HG02970 (cell line): ENCODE measurements around the gene RAB3D.
"Not testable (repeated sequence)": the region's sequence is repeated elsewhere in the genome, so short reads cannot be mapped to it uniquely, and the experiment has no call there.

ENCODE experiments used
- ATAC-seq: cut with Tn5 transposase; IDR thresholded peaks from one replicate; pipeline ENCODE4 v1.9.1; 2021; ENCODE audit warnings: mild to moderate bottlenecking, moderate library complexity, moderate number of reproducible peaks; ENCODE audit not compliant: unreplicated experiment, low FRiP score

RAB3D gene

DNA sequence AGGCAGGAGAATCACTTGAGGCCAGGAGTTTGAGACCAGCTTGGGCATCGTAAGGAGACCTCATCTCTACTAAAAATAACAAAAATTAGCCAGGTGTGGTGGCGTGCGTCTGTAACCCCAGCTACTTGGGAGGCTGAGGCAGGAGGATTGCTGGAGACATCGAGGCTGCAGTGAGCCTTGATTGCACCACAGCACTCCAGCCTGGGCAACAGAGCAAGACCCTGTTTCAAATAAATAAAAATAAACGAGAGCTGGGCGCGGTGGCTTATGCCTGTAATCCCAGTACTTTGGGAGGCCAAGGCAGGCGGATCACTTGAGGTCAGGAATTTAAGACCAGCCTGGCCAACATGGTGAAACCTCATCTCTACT, 626 bp upstream of the RAB3D start:
- not testable (repeated sequence) for ATAC-seq

DNA sequence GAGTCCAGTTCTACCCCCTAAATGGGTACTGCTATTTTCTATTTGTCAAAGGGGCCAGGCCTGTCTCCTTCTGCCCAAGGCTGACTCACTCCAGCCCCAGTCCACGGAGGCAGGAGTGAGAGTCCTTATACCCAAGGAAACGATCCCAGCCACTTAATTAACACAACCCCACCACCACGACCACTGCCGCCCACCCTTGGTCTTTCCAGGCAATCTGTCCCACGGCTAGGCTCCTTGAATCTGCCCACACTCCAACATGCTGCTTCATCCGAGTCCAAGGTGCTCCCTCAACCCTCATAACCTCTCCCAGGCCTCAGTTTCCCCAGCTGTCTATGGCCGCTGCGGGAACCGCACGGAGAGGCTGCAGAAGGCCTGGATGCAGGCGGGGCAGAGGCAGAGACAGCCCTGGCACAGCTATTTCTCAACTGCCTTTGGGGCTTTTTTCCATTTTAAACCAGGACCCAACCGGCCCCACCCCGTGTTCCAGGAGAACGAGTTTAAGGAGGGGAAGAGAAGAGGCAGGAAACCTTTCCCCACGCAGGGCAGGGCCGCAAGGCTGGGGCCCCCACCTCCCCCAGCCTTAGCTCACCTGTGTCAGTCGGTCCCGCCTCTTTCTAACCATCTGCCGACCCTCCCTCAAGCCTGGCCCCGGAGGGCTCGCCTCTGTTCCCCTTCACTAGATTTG, 746 bp downstream of the RAB3D start:
- ATAC-seq, result no peak

DNA sequence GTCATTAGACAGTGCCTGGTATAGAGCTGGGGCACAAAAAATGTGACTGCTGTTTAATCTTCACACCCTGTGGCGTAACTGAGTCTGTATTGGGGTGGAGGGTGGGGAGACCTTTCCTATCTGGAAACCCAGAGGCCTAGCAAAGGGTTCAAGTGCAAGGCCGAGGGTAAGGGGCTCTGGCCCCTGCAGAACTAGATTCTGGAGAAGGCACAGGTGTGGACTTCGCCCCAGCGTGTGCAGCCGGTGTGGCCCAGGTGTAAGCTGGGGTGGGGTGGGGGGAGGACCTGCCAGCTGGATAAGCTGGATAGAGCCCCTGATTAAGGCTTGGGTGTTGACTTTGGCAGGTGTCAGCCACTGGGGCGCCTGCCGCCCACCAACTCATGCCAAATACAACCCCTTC, 1.3 kb downstream of the RAB3D start:
- no peak for ATAC-seq

DNA sequence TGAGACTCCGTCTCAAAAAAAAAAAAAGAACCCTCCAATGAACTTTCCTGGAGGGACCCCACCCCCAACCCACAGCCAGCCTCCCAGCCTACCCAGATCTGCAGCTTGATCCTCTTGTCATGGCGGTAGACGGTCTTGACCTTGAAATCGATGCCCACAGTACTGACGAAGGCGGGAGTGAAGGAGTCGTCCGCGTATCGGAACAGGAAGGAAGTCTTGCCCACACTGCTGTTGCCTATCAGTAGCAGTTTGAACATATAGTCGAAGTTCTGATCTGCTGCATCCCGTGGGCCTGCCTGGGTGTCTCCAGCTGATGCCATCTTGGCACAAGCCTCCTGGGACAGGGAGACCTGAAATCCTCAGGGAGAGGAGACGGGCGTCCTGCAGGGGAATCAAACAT, 2.4 kb downstream of the RAB3D start:
- no peak for ATAC-seq

DNA sequence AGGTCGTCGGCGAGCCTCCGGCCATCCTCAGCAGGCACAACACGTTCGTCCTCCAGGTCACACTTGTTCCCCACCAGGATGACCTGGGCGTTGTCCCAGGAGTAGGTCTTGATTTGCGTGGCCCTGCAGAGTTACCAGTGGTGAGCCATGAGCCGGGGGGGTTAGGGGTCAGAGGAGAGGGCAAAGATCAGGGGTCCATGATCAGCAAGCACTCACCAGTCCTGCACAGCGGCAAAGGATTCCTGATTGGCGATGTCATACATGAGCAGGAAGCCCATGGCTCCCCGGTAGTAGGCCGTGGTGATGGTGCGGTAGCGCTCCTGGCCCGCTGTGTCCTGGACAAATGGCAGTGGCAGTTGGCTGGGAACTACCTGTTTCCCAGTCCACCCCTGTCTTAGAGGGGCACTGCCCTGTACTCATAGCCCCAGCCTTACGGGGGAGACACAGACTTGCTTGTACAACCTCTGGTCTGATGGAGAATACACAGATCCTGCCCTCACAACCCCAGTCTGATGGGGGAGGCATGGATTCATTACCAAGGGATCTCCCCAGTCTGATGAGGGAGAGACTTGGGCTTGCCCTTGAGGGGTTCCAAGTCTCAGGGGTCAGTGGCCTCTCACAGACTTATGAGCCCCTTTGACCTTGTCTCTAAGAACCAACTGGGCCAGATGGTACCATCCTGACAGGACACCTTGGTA, 3.9 kb downstream of the RAB3D start:
- ATAC-seq, result no peak

DNA sequence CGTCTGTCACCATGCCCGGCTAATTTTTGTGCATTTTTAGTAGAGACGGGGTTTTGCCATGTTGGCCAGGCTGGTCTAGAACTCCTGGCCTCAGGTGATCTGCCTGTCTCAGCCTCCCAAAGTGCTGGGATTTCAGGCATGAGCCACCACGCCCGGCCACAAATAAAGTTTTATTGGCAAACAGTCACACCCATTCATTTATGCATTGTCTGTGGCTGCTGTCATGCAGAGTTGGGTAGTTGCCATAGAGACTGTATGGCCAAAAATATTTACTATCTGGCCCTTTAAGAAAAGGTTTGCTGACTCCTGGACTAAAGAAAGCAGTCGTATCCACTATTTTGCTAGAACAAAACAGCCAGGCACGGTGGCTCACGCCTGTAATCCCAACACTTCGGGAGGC, 5.6 kb downstream of the RAB3D start:
- not testable (repeated sequence) for ATAC-seq

DNA sequence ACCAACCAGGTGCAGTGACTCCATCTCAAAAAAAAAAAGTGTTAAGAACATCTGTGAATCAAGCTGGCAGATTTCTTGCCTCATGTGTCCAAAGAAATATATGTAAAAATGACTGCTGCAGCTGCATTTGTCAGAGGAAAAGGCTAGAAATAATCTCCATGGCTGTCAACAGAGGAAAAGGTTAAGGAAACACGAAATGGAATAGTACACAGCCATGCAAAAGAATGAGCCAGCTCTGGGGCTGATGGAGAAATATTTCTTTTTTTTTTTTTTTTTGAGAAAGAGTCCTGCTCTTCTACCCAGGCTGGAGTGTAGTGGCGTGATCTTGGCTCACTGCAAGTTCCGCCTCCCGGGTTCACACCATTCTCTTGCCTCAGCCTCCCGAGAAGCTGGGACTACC, 6.6 kb downstream of the RAB3D start:
- no peak for ATAC-seq

DNA sequence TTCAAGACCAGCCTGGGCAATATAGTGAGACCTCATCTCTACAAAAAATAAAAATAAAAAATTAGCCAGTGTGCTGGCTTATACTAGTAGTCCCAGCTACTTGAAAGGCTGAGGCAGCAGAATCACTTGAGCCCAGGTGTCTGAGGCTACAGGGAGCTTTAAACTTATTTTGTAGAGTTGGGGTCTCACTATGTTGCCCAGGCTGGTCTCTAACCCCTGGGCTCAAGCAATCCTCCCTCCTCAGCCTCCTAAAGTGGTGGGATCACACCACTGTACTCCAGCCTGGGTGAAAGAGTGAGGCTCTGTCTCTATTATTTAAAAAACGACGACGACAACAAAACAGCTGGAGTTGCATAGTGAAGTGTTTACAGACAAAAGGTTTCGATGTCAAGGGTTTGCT, 8.0 kb downstream of the RAB3D start:
- no peak for ATAC-seq

DNA sequence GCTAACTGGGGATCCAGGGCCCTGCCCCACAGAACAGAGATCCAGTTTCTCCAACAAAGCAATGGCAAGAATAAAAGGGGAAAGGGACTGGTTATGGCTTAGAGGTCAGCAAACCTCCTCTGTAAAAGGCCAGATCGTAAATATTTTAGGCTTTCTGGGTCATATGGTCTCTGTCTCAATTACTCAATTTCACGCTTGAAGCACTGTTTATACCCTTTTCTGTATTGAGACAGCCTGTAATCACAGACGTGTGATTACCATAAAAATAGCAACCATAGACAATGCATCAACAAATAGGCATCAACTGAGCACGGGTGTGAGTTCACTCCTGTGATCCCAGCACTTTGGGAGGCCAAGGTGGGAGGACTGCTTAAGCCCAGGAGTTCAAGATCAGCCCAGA, 9.3 kb downstream of the RAB3D start:
- no peak for ATAC-seq

DNA sequence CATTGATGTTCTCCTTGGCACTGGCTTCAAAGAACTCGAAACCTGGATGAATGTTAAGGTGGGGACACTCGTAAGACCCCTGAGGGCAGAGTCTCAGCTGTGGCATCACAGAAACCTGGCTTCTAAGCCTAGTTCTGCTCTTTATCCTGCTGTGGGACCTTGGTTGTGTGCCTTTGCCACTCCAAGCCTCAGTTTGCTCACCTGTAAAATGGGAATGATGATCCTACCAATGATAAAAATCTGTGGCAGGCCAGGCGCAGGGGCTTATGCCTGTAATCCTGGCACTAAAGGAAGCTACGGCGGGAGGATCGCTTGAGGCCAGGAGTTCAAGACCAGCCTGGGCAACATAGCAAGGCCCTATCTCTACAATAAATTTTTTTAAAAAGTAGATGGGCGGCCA, 13.9 kb downstream of the RAB3D start:
- no peak for ATAC-seq

DNA sequence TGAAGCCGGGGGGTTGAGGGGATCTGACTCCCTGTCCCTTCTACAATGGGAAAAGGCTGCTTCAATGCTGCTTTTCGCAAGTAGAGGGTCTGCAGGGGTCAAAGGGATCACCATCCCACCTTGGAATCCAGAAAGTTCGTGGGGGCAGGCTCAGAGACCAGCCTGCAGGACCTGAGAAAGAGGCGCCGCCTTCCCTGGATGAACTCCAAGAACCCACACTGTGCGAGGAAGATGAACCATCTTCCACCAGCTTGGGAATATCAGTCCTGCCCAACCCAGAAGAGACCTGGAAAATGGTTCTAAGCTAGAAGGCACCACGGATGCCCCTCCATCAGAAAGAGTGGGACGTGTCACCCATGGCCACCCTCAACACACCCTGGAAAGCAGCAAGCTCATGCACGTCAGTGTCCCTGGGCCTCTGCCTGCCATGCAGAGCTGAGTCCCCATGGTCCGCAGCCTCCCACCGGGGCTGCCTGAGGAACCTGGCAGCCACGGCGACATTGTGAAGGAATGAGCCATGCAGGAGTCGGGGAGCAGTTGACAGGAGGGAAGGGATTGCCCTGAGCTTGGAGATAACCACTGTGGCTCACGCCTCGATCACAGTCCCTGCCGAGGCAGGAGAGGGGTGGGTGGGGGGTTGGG, 14.6 kb downstream of the RAB3D start:
- no peak for ATAC-seq

DNA sequence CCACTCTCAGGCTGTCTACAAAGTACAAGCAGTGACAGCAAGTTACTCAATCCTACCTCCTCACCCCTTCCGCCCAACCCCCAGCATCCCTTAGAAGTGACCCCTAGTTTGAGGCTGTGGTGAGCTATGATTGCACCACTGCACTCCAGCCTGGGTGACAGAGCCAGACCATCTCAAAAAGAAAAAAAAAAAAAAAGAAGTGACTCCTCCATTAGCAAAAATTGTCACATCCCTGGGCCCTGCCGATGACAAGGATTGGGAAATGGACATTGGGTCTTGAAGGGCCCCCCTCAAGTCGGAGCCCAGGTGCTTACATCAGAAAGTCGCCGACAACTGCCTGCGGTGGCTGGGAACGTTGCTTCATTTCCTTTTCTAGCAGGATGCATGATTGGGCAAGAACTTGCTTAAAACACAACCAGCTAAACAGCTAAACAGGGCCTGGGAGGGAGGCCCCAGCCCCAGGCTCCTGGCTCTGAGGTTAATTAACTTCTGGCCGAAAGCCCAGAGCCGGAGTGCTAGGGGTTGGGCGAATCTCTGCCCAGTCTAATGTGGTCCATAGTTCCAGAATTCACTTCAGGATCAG, 15.3 kb downstream of the RAB3D start:
- no peak for ATAC-seq

DNA sequence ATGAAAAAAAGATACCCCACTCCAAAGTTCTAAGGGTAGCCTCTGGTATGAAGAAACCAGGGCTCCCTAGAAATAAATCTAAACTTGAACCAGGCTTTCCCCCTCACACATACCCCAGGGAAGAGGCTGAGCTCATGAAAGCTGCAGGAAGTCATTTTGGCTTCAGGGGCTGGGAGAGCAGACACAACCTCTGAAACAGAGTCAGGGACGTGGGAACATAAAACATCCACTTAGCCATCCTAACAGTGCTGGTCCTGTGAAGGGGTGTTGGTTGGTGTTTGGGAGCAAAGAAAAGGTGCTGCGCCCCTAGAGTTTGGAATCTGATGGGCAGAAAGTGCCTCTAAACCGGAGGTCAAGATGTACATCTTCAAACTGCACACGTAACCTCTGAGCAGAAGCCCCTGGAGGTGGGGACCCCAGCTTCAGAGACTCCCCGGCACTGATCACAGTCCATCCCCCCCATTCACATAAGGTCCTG, 15.8 kb downstream of the RAB3D start:
- no peak for ATAC-seq

DNA sequence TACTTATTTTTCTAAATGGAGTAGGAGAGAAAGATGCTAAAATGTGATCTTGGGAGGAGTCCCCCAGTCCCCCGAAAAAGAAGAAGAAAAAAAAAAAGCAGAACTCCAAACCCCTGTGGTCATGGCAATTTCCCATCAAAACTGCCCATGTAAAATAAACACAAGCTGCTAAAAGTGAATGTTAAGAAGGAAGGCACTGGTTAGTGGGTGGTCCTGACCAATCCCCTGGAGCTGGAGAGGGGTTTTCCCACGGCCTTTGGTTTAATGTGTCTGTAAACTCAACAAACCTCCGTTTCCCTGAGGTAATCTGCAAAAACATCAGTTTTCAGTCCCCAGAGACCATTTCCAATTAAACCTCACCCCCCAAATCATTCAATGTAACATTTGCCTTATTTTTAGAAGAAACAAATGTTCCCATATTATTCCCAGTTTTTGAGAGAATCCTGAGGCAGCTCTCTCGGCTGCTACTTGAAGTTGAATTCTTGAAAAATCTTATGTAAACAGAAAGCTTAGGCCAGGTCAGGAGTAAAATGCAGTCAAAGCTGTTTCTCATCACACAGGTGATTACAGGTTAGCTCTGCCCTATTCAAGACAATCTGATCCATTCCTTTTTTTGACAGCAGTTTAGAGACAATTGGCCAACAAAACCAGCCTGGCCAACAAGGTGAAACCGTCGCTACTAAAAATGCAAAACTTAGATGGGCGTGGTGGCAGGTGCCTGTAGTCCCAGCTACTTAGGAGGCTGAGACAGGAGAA, 17.0 kb downstream of the RAB3D start:
- no peak for ATAC-seq

DNA sequence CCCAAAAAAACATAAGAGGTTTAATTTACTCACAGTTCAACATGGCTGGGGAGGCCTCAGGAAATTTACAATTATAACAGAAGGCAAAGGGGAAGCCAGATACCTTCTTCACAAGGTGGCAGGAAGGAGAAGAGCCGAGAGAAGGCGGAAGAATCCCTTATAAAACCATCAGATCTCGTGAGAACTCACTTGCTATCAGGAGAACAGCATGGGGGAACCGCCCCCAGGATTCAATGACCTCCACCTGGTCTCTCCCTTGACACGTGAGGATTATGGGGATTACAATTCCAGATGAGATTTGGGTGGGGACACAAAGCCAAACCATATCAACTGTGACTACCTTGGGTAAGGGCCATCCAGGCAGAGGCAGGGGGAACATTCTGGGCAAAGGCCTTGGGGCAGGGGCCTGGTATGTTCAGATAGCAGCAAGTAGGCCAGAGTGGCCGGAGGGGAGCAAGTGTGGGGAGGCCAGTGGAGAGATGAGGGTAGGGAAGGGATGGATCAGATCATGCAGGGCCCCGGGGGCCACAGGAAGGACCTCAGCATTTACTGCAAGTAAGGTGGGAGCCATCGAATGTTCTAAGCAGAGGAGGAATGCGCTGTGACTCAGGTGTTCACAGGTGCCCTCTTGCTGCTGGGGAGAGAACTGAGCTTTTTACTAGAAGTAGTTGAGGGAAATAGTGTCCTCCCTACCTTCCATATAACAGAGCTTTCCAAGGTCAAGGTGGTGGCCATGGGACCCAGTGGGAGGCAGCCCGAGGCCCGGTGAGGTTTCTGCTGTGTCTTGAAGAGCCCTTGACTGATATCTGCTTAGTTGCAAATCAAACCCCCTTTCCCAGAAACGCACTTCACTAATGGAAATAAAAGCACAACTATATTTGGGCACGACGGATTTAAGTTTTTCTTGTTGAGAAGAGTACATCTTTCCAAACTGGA, 18.0 kb downstream of the RAB3D start:
- ATAC-seq, result no peak

DNA sequence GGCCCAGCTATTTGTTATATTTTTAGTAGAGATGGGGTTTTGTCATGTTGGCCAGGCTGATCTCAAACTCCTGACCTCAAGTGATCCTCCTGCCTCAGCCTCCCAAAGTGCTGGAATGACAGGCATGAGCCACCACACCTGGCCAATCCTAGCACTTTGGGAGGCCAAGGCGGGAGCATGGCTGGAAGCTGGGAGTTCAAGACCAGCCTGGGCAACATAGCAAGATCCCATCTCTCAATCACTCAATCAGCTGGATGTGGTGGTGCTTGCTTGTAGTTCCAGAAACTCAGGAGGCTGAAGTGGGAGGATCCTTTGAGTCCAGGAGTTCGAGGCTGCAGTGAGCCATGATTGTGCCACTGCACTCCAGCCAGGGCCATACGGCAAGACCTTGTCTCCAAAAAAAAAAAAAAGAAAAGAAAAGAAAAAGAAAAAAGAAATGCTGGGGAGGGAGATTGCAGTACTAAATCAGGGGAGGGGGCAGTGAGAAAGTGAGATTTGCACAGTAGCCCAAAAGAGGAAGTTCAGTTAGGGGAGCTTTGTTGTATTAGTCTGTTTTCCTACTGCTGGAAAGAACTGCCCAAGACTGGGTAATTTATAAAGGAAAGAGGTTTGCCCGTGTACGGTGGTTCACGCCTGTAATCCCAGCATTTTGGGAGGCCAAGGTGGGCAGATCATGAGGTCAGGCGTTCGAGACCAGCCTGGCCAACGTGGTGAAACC, 19.0 kb downstream of the RAB3D start:
- ATAC-seq, result not testable (repeated sequence)

DNA sequence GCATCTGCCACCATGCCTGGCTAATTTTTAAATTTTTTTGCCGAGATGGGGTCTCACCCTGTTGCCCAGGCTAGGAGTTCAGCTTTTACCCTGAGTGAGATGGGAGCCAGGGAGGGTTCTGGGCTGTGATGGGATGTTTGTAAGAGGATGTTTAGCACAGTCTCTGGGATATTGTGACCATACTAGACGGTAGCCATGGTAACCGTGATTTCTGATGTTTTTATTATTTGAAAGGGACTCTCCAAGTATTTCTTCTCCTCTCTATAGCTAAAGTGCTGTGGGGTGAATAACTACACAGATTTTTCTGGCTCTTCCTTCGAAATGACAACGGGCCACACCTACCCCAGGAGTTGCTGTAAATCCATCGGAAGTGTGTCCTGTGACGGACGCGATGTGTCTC, 33.1 kb downstream of the RAB3D start:
- ATAC-seq, result no peak

DNA sequence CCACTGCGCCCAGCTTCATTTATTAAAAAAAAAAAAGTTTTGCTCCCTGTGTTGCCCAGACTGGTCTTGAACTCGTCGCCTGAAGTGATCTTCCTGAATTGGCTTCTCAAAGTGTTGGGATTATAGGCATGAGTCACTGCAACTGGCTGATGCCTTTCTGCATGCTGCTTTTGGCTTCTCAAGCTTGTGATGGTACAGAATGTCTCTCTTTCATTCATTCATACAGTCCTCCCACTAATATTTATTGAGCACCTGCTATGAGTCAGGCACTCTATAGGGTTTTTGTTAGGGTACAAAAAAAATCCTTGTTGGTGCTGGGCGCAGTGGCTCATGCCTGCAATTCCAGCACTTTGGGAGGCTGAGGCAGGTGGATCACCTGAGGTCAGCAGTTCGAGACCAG, 34.5 kb downstream of the RAB3D start:
- ATAC-seq, result no peak

DNA sequence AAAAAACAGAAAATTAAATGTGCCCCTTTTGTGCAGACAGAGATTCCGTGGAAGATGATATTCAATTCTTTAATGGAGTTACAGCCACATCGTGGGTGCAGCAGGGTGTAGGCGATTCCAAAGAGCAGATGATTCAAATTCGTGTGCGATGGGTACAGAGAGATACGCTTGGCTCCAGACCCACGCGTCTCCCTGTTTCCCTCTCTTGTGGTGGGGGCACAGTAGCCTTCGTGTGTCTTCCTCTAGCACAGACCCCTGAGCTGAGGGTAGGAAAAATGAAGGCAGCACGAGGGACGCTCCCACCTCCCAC, 38.7 kb downstream of the RAB3D start:
- ATAC-seq, result no peak
